ENCODE data around the gene SLC2A10.

SLC2A10 gene

DNA sequence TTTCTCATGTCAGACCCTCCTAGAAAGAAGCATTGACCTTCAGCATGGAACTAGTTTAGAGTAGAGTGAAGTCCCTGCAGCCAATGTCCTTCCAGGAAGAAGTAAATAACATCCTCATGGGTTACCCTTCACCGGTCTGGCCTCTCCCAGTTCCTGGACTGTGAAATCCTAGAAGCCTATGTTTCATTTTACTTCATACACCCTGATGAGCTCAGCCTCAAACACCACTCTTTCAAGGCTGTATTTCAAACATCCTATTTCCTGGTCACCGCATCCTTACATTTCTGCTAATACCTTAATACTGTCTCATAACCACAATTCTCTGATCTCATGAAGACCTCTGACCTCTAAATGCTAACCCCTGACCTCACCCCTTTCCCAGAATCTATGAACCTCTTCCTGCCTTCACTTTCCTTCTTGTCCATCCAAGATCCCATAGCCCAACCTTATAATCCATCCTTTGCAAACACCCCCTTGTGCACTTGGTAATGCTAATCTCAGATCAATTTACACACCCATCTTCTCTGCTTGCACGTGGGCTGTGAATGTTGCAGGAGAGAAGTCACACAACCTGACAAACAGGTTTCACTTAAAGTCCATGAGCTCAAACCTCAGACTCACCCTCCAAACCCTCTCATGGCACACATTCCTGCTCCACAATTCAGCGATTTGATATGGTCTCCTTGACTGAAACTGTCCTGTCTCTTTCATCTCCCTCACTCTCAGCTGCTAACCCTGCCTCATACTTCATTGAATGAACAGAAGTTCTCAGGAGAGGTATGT lies 30.2 kb downstream of the SLC2A10 start:
- no peak for FAIRE-seq

GRCh38 chr20:46740214-46740609 lies 30.8 kb downstream of the SLC2A10 start:
- FAIRE-seq = no peak

GRCh38 chr20:46741924-46742668 lies 32.6 kb downstream of the SLC2A10 start:
- FAIRE-seq = no peak

DNA sequence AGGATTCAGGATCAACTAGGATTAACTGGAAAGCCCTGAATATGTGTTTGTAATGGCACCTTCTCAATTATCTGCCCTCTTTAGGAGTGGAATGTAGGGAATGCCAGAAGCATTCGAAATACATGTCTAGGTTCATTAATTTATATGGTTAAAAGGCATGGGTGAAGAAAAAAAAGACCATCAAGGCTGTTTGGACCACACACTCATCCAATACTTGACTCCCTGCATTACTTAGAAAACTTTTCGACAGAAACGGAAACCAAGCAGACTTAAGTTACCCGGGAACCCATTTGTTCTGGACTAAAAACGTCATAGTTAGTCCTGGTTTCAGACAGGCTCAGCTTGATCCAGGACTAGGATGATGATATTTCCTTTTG lies 33.2 kb downstream of the SLC2A10 start:
- no peak for FAIRE-seq

- no peak for FAIRE-seq
These were observed 33.6 kb downstream of the SLC2A10 start for GRCh38 chr20:46743088-46743487.

DNA sequence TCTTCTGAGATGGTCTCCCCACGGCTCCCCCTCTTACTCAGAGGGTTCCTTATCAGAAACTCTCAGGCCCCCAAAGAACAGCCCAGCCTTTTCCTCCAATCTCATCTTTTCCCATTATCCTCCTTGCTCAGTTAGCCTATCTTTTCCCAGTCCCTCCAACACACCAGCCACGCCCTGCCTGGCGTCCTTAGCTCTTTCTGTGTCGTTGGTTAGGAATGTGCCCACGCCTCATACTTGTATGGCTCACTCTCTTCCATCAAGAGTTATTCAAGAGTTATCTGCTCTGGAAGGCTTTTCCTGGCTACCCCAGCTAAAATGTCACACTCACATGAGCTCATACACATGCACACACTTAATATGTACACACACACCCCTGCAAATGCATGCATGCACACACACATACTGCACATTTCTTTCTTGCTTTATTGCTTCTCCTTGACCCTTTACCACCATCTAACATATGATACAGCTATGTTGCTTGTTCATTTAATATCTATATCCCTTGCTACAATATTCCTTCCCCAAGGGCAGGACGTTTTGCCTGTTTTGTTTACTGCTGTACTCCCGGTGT lies 37.6 kb downstream of the SLC2A10 start:
- no peak for FAIRE-seq

GRCh38 chr20:46749147-46749546 lies 39.7 kb downstream of the SLC2A10 start:
- FAIRE-seq = no peak

GRCh38 chr20:46751856-46752255 lies 42.4 kb downstream of the SLC2A10 start:
- FAIRE-seq = no peak

DNA sequence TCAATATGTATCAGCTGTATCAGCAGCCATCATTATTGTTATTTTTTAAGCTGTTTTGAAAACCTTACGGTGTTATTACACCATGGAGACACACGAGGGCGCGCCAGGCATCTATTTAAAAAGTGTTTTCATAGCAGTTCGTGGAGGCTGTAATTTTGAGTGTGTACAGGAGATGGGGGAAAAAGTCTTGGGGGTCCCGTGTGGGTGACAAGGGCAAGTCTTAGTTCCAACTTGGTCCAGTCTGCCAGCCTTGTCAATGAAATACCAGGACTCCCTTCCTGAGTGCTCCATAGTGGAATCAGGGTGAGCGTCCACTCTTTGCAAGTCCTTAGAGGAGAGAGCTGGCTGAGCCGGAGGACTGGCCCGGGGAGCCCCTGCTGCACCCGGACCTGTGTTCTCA lies 43.3 kb downstream of the SLC2A10 start:
- no peak for FAIRE-seq

GRCh38 chr20:46755483-46756413 lies 46.3 kb downstream of the SLC2A10 start:
- FAIRE-seq = no peak

DNA sequence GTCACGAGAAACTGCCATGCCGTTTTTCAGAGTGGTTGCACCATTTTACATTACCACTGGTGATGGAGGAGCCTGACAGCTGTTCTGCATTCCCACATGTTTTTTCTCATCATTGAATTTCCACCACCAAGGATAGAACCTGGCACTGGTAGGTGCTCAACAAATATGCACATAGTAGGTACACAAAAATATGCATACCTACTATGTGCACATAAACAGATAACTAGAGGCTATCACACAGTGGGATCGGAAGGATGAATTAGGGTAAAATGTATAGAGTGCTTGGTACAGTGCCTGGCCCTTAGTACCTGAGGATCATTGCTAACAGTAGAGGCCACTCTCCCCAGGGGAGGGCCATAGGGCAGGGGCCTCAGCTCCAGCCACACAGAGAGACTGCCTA lies 47.0 kb downstream of the SLC2A10 start:
- no peak for FAIRE-seq

DNA sequence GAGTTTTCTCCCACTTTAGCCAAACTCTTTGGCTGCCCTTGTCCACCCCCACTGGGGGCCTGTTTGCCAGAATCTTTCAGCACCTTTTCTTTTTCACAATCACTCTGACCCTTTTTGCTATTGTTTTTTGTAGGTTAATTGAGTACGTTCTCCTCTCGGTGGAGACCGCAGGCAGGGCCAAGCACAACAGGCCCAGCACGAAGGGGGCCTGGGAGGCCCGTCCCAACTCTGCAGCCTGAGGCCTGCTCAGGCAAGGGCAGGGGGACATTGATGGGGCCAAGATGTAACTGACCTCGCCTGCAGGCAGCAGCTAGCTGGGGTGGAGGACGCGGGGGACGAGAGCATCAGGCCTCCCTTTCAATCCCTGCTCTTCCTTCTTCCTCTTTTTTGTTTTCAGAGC lies 47.7 kb downstream of the SLC2A10 start:
- no peak for FAIRE-seq

DNA sequence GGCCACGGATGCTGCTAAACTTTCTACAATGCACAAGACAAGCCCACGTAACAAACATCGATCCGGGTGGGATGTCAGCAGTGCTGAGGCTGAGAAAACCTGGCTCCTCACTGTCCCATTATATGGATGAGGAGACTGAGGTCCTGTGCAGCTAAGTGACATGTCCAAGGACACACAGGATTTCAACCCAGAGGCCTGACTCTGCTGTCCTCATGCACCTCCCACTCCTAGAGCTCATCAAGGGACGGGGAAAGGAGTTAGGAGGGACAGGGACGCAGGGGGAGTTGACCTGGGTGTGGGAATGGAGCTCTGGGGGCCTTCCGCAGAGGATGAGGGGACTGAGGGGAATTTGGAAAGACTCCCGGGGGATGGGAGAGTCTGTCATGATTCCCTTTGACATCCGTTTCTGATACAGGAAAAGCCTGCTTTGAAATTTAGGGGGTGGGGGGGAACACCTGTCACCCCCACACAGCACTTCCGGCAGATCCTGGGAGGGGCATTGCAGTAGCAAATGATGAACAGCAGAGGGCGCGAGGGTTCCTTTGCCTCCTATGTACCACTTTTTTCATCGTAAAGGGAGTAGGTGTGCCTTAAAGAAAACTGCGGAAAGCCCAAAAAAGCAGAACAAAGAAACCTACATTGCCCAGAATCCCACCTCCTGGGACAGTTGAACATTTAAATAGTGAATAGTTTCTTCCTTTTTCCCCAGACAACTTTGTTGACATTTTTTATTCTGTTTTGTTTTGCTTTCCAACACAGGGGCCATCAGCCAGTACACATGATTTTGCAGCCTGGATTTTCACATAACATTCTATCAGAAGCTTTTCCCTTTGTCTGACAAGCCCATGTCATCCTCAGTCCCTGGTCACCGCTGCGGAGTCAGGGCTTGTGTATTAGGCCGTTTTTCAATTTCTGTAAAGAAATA lies 48.6 kb downstream of the SLC2A10 start:
- no peak for FAIRE-seq

DNA sequence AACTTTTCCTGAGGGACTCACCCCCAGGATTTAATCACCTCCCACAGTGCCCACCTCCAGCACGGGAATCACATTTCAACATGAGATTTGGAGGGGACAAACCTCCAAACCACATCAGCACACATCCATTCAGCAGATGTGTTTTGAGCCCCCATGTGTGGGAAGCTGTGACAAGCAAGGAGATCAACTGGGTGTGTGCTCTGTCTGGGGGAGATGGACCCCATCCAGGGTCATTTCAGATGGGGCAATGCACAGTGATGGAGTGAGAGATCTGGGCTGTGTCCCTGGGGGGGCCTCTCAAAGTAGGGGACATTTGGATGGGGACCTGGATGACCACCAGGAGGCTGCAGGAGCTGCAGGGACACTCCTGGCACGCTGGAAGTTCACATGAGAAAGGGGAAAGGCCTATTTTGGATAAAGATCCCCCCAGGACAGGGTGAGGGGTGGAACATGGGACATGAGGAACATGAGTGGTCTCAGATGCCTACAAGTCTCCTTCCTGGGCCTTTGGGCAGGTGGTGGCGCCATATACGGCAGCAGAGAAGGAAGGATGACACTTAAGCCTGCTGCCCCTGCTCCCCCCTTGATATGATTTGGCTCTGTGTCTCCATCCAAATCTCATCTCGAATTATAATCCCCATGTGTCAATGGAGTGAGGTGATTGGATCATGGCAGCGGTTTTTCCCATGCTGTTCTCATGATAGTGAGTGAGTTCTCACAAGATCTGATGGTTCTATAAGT lies 49.6 kb downstream of the SLC2A10 start:
- FAIRE-seq = no peak

- FAIRE-seq = no peak
These were observed 52.1 kb downstream of the SLC2A10 start for GRCh38 chr20:46761566-46761965.

DNA sequence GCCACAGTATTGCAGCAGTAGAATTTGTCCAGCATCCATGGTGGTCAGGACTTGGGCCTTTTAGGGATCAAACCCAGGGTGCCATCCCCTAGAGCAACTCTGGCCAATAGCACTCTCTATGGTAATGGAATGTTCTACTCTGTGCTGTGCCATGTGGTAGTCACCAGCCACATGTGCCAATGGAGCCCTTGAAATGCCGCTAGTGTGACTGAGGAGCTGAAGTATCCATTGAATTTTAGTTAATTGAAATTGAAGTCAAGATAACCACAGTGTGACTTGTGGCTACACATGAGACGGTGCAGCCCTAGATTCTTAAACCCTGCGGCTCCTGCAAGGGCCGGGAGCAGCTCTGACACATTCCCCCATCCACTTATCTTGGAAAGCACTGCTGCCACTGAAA lies 54.6 kb downstream of the SLC2A10 start:
- no peak for FAIRE-seq

DNA sequence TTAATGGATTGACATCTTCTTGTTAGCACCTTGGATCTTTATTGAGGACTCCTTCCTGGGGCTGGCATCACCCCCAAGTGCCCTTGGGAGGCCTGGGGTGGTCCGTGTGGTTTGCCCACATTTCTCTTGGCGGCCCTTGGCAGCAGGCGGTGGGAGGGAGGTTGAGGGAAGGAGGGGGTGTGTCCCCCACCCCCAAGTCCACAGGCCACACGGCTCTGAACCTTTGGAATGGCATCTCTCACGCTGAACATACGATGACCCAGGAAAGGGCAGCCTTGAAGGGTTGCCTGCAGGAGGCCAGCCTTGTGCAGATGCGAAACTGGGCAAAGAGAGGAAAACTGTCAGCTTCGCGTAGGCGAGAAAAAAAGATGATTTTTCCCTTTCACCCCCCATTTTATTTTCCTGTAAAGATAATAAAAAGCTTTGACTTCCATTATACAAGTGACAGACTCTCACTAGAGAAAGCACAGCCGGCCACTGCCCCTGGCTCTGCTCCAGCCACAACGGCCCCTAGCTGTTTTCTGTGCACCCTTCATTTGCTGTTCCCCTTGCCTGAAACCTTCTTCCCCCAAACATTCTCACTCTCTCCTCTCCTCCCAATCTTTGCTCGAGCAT lies 56.2 kb downstream of the SLC2A10 start:
- FAIRE-seq = no peak

- no peak for FAIRE-seq
These were observed 57.8 kb downstream of the SLC2A10 start for GRCh38 chr20:46767127-46767761.

DNA sequence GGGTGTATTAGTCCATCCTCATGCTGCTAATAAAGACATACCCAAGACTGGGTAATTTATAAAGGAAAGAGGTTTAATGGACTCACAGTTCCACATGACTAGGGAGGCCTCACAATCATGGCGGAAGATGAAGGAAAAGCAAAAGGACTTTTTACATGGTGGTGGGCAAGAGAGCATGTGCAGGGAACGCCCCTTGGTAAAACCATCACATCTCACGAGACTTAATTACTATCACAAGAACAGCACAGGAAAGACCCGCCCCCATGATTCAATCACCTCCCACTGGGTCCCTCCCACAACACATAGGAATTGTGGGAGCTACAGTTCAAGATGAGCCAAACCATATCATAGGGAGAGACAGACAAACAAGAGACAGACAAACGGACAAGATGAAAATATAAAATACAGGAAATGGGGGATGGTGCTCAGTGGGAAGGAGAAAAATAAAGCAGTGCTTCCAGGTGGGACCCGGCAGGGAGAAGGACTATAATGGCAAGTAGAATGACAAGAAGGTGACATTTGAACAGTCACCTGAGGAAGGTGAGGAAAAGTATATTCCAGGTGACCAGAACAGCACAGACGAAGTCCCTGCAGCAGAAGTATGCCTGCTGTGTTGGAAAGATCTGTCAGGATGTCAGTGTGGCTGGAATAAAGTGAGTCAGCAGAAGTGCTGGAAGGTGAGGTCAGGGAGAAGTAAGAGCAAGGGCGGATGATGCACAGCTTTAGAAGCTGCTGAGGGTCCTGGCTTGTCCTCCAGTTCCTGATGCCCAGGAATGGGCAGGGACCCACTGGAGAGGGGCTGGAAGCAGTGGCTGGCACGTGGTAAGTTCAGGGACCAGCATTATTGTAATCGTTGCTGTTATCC lies 61.1 kb downstream of the SLC2A10 start:
- FAIRE-seq = no peak

Measured in G401.6 (cell line).